Stimulated activated CD8-positive, alpha-beta memory T cell treated with anti-CD3 and anti-CD28 coated beads, Interleukin-15, amount 100 ng/mL, for 48 hours (primary cell): Measurements from ENCODE around the gene DPCD.

ENCODE experiments used
- DNase-seq, 2 donors: peaks; one replicate each; pipeline ENCODE4 v3.0.0-alpha.2; 2020; ENCODE audit warnings: low read depth in 2 of 2

The DPCD gene

DNA sequence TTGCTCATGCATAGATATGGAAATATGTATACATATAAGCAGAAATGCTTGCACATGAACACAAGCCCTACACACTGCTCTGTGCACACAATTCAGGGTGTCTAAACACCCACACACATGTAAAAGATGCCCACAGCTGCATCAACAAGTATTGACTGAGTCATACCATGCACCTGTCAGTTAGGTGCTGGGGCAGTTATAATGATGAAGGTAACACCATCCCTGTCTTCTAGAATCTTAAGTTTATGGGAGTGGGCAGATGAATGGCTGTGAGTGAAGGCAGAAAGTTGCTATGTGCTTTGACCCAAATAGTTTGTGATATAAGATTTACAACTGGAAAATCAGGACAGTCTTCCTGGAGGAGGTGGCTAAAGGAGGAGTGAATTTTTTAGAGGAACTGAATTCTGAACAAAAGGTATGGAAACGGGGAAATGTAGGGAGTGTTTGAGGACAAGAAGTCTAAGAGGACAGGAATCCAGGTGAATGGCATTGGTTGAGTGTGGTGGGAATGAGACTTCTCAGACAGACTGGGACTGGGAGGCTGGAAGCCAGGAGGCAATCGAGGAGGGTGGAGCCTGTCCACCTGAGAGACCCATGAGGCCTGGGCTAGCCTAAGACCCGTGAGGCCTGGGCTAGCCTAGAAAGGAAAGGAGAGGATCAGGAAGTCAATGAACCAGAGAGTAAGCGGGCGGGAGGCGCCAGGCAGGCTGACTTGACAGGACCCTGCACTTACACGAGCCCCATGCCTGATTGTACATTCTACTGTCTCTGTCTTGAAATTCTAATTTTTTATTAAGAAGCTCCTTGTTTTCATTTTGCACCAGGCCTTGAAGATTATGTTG lies 20.7 kb upstream of the DPCD start:
- no peak for DNase-seq

DNA sequence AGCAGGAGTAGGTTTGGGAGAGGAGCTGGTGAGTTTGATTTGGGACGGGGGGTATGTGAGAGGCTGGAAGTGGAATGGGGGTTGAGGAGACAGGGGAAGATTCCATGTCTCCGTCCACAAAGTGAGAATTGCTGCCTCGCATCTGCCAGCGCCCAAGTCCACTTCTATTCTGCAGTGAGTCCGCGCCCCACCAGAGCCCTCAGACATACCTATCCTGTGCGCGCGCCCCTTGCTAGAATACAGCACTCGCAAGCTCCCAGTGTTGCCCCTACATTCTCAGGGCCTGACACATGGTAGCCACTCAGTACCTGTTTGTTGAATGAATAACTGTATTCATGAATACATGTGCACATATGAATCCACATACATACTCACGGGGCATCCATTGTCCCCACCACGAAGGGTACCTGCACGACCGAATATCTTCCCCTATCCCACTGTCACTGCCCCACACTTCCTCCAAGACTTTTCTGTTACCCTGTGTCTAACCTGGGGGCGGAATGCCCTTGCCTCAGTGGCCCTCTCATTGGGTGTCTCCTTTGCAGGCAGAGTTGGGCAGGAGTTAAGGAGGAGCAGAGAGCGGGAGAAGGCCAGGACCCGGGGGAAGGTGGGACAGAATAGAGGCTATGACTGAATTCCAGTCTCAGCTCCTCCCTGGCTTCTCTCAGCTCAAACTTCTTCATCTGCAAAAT lies 19.9 kb upstream of the DPCD start:
- no peak for DNase-seq

DNA sequence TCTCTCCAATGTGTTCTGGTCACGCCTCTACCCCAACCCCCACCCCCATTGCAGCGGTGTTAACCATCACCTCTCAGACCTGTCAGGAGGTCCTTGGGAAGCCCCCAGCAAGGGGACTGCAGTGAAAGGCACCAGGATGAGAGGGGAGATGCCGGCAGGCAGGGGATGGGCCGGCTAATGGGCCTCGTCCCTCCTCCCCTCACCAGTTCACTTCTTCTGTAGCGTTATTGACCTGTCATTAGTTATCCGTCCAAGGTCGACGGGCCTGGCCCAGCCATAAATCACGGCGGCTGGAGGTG lies 18.8 kb upstream of the DPCD start:
- DNase-seq: no peak

DNA sequence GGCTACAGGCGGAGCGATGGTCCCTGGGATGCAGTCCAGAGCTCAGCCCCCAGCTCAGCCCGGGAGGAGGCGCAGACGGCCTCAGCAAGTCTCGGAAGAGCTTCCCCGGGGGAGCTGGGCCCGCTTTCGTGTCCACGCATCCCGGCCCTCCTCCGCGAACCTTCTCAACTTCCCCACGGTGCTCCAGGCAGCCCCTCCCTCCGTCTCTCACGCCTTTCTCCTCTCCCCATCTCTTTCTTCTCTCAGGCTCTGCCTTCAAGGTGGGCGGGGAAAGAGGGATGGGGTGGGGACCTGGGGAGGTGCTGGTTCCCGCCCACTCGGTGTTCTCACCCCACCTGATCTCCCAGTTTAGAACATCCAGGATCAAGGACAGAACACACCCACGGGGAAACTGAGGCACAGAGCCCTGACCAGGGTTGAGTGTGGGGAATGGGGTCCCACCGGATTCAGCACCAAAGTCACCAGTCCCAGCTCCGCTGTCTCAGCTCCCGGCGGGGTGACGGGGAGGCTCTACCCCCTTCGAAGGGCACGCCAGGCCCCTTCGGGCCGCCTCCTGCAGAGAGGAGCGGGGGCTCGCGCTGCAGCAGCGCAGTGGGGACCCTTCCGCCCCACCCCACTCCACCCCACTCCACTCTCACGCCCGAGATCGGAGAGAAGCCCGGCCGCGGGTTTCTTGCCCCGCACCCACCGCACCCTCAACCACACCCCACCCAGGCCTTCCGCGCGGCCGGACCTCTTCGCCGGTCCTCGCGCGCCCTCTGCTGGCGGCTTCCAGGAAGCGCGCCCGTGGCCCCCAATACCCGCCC lies 18.3 kb upstream of the DPCD start:
- peak; percentile 64 to 65 for DNase-seq

DNA sequence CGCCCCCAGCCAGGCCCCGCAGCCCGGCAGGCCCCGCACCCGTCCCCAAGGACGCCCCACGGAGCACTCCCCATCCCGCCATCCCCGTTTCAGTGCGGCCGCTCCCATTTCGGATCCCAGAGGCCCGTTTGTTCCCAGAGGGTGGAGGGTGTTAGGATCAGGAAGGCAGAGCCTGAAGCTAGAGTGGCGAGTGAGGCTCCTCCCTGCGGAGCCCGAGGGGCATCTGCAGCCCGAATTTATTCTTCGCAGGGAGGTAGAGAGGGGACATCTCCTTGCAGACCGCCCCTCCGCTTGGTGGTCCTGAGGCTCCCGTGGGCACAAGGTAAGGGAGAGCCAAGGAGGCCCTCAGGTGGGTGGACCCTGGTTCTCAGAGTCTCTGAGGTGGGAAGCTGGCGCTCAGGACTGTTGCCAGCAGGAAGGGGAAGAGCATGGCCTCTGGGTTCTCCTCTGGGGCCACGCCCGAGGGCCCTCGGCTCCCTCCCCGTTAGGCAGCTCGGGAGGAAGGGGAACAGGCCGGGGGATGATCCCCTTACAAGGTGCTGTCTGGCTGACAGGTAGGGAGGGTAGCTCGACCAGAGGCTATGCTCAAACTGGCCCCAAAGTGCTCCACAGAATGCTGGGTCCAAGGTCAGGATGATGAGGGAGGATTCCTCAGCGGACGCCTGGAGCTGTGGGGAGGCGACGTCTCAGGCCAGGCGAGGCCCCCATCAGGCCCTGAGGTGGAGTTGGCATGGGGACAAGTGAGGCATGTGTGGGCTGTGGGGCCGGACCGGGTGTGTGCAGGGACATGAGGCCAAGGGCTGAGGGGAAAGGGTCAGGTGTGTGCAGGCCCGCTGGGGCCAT lies 17.5 kb upstream of the DPCD start:
- no peak for DNase-seq

DNA sequence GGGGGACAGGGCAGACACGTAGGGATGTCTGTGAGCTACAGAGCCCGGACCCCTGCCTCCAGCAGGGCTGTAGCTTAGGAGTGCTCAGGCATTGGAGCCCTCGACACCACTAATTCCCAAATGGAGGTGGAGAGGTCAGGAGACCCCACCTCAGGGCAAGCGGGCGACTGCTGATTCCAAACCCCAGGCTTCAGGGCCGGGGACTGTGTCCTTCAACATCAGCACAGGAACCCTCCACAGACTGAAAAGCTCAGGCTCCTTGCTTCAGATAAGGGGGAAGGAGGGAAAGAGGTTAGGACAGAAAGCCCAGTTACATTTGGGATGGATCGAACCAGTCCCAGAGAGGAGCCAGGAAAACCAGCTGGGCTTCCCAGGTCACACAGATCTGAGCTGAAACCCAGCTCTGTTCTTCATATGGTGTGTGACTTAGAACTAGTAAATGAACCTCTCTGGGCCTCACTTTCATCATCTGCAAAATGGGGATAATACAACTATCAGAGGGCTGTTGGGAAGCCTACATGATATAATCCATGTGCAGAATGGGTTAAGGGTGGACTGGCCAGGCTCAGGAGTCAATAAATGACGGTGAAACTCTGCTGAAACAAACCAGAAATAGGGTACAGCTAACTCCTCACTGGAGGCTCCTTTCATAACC lies 16.7 kb upstream of the DPCD start:
- DNase-seq: no peak

DNA sequence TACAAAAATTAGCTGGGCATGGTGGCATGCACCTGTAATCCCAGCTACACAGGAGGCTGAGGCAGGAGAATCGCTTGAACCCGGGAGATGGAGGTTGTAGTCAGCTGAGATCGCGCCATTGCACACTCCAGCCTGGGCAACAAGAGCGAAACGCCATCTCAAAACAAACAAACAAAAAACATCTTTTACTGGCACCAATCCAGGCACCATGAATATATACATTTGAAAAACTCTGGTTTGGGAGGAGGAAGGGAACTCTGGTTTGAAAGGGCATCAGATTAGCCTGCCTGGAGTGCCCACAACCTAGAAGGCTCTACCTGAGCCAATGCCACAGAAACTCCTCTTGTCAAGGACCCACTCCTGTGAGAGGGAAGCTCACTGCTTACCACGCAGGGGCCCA lies 16.0 kb upstream of the DPCD start:
- DNase-seq: no peak

DNA sequence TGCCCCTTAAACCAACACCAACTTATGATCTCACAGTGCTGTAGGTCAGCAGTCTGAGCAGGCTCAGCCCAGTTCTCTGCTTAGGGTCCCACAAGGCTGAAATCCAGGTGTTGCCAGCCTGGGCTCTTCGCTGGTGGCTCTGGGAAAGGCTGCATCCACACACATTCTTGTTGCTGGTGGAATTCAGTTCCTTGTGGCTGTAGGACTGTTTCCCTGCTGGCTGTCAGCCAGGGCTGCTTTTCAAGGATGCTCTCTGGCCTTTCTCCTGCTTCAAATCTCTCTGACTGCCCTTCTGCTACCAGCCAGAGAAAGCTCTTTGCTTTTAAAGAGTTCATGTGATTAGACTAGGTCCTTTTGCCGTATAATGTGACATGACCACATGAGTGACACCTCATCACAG lies 15.3 kb upstream of the DPCD start:
- DNase-seq: no peak

DNA sequence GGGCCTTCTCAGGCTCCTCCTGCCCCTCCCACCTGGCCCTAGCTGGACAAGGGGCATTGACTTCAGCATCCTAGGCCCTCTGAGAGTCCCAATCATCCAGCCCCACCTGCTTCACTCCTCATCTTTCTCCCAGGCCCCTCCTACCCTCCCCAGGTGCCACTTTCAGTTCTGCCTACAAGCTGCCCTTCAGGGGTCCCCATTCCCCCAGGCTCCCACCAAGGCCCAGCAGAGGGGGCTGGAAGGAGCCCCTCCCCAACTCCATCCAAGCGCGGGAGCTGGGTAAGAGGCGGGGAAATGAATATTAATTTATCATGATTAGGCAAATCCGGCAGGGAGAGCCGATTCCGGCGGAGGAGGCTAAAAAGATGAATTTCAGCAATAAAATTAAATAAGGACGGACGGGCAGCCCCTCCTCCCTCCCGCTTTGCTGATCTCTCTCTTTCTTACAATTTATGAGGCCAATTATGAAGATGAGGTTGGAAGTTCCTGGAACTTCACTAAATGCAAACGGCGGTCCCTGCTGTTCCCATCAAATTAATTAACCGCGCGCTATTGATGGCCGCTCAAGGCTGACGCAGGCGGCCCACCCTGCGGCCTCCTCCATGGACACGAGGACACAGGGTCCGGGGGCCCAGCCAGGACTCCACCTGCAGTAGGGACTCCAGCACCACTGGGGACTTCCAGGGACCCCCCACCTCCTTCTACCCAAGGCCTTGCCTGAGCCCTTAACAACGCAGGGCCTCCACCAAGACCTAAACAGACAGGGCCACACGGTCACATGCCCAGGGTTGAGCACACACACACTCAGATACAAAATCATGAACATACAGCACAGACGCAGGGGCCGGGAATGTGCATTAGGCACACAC lies 14.0 kb upstream of the DPCD start:
- DNase-seq: no peak

DNA sequence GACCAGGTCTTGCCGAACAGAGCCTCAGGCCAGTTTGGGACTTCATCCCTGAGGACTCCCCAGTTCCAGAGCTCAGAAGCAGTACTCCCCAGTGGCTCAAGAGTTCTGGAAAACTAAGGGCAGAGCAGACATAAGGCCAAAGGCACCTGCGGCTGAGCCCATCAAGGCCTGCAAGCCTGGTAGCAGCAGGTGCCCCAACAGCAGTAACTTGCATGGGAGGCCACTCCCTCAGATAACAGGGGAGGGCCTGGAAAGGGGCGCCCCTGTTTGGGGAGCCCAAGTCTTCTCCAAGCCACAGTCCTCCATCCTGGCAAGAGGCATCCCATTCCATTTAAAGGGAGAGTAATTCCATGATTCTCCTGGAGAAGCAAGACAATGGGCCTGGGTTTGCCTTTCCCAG lies 13.0 kb upstream of the DPCD start:
- no peak for DNase-seq

DNA sequence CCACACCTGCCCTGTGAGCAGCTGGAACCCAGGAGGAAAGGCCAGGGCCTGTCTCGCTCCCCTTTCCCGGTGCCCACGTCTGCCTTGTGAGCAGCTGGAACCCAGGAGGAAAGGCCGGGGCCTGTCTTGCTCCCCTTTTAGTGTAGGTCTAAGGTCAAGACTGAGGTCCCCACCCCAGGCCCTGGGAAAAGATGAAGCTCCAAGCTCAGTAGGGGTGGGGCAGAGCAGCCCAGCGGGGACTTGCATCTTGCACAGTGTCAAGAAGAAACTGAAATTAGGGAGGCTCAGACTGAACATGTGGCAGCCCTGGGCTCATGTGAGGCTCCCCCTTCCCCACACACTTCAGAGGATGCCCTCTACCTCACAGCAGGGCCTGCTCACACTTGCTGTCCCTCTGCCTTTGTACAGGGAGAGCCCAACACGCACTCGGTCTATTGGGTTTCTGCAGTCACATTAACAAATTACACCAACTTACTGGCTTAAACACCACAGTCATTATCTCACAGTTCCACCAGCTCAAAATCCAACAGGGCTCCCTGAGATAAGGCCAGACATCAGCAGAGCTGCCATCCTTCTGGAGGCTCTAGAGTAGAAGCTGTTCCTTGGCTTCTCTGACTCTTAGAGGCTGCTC lies 12.4 kb upstream of the DPCD start:
- DNase-seq: no peak

DNA sequence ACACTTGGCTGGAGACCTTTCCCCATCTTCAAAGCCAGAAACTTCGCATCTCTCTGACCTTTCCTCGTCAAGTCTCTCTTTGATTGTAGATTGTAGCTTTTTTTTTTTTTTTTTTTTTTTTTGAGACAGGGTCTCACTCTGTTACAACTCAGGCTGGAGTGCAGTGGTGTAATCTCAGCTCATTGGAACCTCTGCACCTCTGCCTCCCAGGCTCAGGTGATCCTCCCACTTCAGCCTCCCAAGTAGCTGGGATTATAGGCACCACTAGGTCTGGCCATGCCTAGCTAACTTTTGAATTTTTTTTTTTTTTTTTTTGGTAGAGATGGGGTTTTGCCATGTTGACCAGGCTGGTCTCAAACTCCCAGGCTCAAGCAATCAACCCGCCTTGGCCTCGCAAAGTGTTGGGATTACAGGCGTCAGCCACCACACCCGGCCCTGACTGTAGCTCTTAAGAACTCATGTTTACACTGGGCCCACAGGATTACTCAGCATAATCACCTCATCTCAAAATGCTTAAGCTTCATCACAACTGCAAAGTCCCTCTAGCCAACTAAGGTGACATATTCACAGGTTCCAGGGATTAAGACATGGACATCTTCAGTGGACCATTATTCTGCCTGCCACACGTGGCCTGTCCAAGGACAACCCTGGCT lies 11.8 kb upstream of the DPCD start:
- no peak for DNase-seq

DNA sequence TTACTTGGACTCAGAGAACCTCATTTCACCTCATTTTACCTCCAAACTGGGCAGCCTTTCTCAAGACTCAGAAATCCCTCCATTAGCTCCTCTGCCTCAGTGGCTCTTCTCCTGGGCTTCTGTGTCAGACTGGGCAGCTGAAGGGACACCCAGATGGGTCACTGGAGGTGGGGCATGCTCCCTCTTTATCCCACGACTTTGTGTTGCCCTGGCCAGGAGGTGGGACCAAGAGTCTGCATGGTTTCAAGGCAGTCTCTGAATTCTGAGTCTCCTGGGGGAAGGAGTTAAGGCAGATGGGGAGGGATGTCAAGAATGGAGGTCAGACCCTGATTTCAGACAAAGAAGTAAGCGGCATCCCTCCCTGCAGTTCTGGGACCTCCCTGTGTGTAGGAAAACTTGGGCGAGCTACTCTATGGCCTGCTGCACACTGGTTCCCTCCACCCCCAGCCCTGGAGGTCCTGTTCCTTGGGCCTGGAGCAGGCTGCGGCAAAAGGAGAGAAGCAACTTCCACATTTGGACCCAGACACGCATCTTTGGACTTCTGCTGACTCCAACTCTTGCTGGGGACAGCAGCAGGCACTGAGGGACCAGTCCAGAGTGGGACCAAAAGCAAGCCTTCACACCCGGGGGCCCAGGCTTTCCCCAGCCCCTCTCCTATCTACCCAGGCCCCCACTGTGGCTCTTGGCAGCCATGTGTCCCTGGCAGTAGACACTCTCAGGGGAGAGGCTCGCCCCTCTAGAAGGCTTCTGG lies 10.8 kb upstream of the DPCD start:
- DNase-seq: no peak

DNA sequence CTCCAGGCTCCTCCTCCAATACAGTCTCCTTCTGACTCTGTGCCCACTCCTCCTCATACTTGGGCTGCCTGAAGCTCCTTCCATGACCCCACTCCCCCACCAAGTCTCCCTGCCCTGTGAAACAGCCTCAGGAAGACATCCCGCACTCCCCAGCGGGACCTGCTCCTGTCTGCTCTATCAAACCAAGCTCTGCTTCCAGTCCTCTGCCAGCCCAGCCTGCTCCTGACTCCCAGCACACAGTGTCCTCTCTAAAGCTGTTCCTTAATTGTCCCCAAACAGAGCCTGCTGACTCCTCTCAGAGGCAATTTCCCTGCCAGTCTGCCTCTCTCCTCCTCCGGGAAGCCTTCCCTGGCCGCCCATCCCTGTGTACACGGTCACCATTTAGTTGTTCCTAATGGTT lies 9.9 kb upstream of the DPCD start:
- no peak for DNase-seq

DNA sequence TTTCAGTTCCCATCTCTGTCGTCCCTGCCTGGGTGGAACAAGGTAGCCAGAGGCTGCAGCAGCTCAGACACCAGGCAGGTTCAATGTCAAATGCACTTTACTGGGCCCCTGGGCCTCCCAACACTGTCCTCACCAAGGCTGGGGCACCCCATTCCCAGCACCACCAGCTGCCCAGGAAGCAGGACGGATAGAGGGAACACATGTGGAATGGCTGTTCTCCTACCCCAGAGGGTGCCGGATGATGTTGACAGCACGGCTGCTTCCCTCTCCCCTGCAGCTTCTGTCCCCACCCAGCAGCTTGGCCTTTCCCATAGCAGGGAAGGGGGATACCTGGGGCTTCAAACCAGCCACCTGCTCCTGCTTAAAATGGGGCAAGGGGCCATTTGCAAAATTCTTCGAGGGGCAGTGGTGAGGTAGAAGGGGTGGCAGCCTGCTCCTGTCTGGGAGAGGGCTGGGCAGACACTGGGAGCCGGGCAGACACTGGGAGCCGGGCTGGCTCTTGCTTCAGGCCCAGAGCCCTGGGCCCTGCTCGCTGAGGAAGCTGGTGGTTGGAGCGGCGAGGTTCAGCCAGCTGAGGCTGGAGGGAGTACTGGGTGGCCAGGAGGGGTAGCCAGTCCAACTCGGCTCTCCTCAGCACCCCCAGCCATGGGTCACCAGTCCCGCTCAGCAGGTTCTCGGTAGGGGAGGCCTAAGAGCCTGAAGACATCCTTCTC lies 9.2 kb upstream of the DPCD start:
- DNase-seq: no peak

DNA sequence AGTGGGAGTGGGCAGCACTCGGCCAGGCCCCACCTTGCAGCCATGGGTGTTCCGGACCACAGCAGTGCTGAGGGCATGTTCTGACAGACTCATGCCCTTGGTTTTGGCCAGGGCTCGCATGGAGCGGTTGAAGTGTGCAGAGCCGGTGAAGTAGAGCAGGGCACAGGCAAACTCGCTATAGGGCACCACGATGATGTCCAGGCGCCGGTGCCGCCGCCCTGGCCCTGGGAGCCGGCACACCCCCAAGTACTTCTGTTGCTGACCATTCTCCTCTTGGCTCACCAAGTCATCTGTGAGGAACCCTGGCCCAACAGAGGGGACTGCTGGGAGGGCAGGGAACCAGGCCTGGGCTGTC lies 8.6 kb upstream of the DPCD start:
- DNase-seq: no peak

DNA sequence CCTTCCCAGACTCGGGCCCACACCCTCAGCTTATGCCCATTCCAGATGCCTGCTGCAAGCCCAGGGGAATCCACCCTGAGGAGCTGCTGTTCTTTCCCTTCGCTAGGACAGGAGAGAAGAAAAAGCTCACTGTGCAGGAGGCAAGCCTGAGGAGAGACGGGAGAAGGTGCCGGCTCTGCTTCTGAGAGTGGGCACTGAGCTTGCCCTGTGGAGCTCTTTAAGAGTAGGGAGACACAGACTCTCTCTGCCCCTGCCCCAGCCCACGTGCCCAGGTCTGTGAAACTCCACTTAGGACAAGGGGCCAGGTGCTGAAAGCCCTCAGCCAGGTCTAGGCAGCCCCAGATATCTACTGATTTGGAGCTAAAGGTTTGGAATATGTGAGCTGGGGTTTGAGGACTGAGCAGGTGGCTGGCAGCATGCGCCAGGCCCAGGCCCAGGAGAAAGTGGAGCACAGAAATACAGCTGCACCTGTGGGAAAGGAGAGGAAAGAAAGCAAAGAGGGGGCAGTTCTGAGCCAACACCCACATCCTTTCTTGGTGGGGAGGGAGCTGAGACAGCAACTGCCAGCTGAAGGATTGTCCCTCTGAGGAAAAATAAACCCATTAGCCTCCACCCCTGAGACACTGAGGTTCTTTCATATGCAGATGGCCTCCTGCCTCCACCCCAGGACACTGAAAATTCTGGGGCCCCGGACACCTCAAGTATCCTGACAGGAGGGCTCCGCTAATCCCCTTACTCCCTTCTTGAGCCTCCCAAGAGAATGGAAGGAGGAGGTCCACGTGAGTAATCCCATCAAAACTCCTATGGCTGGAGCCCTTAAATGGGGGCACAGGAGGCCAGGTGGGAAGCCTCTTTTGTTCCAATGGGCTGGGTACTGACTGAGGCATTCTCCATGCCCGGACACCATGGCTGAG lies 7.4 kb upstream of the DPCD start:
- DNase-seq: no peak
